H1 (cell line): ENCODE results near the gene CNOT1. TPM values are rescaled to one million over a fixed set of nuclear protein-coding genes. Genes with fewer than 3 reads are reported as not detected.

Experiments
- BCL11A ChIP-seq, 2 experiments: IDR thresholded peaks; one replicate each; pipeline ENCODE4 v1.6.1; 2011; ENCODE audit warnings: low read depth in 2 of 2, low read length in 2 of 2, mild to moderate bottlenecking in 2 of 2
- SP1 ChIP-seq: IDR thresholded peaks from 2 replicates; pipeline ENCODE4 v1.6.1; 2011; ENCODE audit warnings: low read depth, low read length
- polyA plus RNA-seq, 7 experiments: library from polyadenylated mRNA; depleted of rRNA in 3 of 7; stranded (reverse) in 5 of 7; unstranded in 2 of 7; fragments of >200 nt in 5 of 7; fragments of 200-250 nt in 2 of 7; gene quantifications; 1 replicate in 5 of 7; 2 replicates in 1 of 7; 4 replicates in 1 of 7; pipeline versions ENCODE4 v1.2.1 to v1.2.3, GENCODE V29; 2011 to 2013; ENCODE audit warnings: missing spikeins in 2 of 7, mixed read lengths in 2 of 7
- total RNA-seq: library from RNA; stranded (reverse); fragmentation: NEBNext Ultra II Directional; extraction: Animal tissue kit (Norgen Biotek cat#: 25700); gene quantifications from 2 replicates; pipeline ENCODE4 v1.2.1, GENCODE V29; 2021

CNOT1 gene
- total and polyA plus RNA-seq, 2 of the 8 experiments (the other 6 are each of a cell fraction or from before 2014, with no cell fraction given): 306 to 319 TPM

DNA sequence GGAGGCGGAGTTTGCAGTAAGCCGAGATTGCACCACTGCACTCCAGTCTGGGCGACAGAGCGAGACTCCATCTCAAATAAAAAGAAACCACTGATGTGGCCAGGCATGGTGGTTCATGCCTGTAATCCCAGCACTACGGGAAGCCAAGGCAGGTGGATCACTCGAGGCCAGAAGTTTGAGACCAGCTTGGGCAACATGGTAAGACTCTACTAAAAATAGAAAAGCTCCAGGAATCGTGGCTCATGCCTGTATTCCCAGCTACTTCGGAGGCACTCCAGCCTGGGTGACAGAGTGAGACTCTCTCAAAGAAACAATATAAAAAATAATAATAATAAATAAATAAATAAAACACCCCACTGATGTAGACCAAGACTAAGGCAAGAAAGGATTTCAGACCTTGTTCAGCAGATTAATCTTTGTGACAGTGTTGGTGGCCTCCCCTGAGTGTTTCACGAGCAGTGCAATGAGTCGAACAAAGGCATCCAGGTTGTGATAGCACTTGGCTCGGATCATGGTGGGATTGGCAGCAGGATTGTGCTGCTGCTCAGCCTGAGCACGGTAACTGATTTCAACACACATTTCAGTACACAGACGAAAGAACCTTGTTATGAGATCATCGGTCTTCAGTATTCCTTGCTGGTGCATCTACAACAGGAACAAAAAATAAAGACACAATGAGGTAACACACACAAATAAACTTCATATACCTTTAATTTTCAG is 95.7 kb downstream of the CNOT1 start (continued):
- no peak for TF ChIP-seq BCL11A (IDR thresholded peaks at IDR 0.05; ENCODE audit: low read depth in 2 of 2, low read length in 2 of 2)
- no peak for TF ChIP-seq SP1
